Suppressor macrophage (primary cell): ENCODE measurements around the gene HLA-DRA.

Source experiments
- DNase-seq, 4 experiments: peaks; one replicate each; pipeline ENCODE4 v3.0.0-alpha.2; 2020 to 2022
- total RNA-seq, 17 experiments: gene quantifications; one replicate each; lab custom pipeline; 2026; ENCODE audit warnings: mixed read lengths in 6 of 17, inconsistent platforms in 3 of 17; lab: John Stamatoyannopoulos, UW

Gene HLA-DRA
- 65.3 to 456 (median 114) reads per million in 17 experiments for total RNA-seq

DNA sequence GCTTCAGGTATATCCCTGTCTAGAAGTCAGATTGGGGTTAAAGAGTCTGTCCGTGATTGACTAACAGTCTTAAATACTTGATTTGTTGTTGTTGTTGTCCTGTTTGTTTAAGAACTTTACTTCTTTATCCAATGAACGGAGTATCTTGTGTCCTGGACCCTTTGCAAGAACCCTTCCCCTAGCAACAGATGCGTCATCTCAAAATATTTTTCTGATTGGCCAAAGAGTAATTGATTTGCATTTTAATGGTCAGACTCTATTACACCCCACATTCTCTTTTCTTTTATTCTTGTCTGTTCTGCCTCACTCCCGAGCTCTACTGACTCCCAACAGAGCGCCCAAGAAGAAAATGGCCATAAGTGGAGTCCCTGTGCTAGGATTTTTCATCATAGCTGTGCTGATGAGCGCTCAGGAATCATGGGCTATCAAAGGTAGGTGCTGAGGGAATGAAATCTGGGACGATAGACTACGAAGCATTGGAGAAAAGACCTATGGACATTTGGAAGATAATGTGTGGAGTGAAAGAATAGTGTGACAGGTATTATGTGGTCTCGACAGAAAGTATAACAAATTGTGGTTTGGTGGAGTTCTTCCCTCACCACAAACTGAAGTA is at the start of gene HLA-DRA:
Gene HLA-DRA, plus strand, starts transcription at position 286 of the 613 bp plus-strand sequence. Its CDS starts 64 bp downstream, at position 350.
- DNase-seq = peak; percentile 83 to 94 (median 92)

DNA sequence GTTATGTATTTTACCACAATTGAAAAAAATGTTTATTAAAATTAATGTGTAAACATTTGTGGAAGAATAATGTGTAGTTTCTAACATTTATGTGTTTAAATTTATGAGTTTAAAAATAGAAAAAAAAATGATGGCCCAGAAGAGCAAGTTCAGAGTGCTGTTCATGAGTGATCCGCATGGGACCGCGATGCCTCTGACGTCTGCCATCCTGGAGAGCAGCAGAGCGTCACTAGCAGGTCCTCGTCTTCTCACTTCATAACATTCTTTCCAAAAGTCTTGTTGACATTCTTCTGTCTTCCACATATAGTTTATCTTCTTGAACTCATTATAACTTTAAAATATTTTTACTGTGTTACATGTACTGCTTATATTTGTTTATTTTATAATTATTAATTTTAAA is 48.2 kb upstream of the HLA-DRA start:
- no peak for DNase-seq

DNA sequence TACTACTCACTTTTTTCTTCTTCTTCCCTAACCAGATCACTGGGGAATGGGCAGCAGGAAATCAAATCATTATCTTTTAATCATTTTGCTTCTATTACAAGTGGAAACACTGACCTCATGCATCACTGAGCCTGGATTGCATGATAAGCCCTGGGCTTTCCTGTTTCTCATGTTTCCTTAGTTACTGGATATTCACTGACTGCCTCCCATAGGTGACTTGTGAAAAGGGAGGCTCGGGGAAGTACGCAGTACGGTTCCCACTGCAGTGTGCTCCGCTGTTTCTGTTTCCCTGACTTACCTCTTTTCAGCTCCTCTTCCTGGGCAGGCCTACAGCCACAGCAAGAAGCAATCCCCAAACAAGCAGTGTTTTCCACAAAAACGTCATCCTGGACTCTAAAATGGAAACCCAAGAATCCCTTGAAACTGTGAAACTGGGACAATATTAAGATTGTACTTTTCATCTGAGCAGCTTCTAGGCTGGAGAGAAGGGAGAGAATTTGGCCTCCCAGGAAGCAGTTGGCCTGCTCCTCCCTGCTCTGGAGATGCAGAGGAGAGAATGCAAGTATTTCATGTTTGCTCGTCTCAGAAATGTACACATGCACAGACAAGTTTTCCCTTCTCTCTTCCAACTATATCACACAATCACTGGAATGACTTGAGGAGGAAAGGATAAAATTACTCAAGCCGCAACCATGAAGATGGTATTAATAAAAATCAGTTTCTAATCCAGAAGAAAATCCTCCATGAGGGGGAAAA is 45.8 kb upstream of the HLA-DRA start:
- DNase-seq = peak in 2 of 4 experiments; percentile 11 to 16

DNA sequence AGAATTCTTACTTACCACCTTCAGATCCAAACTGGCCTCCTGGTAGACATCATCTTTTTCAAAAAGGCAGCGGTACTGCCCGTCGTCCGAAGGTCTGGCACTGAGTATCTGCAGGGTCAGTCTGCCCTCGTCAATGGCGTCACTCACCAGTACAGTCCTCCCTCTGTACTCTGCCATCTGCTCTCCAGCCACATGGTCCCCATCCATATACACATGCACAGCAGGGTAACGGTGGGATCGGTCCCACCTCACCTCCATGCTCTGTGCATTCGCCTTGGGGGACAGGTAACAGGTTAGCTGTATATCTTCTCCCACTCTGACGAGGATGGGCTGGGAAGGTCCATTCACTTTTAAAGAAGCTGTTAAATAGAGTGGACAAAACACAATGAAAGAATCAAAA is 43.7 kb upstream of the HLA-DRA start:
- no peak for DNase-seq

DNA sequence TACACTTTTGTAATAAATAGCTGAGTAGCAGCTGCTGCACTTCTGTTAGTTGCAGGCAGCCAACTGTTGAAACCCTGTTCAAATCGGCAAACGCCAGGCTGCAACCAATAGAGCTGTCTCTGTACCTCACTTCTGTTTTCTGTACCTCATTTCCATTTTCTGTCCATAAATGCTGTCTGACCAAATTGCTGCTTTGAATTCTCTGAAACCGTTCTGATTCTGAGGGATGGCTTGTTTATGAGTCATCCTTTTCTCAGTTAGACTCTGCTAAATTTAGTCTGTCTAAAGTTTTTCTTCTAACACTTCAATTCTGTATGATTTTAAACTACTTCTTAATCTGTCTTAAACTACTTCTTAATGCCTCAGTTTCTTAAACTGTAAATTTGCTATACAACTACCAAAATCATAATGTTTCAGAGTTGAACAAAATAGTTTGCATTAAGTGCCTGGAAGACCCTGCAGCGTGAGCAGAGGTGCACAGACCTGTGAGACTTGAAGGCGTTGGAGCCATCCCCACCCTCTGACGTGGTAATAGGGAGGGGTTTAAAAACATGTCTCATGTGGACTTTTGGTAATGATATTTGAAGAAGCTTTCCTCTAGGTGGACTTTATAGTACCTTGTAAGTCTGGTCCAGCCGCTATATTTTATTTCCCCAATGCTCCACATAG is 42.3 kb upstream of the HLA-DRA start:
- no peak for DNase-seq

DNA sequence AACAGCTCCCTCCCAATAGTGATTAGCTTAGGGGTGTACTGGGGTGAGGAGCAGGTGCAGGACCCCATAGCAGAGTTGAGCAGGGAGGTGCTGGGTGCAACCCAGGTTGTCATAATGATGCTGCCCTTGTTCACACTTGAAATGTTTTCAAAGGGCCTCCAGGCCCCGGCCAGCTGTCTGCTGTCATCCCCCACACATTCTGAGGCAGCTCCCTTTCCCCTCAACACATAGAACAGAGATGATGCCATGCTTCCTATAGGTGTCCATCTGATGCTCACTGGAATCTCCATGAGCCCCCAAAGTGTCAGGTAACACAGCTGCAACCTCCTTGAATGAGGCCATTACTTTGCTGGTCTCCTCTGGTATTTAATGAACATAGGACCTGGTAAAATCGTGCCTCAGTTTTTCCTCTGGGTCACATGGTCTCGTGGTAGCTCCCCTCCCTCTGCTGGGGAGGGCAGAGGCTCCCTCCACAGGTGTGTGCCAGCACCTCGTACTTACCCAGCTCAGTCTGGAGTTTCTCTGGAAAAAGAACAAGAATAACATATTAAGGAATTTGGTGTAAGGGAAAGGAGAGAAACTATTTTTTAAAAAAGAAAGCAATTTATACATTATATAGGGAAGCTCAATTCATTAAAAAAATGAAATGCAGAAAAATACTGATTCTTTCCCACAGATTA is 38.3 kb upstream of the HLA-DRA start:
- no peak for DNase-seq

DNA sequence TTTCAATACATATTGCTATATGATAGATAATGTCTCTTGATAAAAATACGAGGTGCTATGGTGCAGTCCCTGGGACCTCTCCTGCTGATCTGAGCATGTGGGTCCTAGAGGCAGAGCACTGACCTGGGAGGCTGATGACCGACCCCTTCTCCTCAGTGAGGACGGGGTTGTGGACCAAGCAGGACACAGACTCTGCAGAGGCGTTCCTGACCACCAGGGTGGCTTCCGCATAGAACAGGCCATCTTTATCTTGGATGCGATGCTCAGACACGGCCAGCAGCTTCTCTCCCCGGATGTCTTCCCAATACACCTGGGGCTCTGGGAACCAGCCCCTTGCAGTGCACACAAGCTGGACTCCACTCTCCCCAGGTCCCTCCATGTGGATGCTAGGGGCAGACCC is 36.9 kb upstream of the HLA-DRA start:
- DNase-seq = no peak

DNA sequence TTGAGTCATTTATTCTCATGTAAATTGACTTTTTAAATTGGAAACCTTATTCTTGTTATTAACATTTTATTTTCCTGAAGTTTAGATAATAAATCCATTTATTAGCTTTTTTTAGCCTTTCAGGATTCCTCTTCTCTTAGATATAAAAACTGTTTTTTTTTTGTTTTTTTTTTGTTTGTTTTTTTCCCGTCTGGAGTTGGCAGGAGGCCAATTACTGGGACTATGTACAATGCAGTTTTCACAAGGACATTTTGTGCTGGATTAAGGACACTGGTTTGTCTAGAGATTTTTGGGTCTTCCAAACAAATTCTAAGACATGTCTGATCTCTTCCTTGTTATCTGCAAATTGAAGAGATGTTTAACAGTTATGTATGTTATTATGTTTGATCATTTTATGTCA is 34.0 kb upstream of the HLA-DRA start:
- no peak for DNase-seq

DNA sequence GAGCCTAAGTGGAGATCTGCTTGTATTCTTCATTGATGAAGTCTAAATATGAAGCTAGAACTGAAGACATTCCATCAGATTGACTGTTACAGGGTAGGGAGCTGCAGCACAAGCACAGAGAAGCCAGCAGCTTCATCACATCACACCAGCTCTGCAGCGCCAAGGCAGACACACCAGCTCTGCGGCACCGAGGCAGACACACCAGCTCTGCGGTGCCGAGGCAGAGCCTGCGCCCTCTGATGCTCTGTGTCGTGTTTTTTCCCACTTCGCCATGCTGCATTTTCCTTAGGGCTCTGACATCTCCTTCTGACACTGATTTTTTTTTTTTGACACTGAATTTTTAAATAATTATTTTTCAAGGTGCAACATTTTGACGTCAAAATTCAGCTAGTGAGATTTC is 33.5 kb upstream of the HLA-DRA start:
- no peak for DNase-seq

DNA sequence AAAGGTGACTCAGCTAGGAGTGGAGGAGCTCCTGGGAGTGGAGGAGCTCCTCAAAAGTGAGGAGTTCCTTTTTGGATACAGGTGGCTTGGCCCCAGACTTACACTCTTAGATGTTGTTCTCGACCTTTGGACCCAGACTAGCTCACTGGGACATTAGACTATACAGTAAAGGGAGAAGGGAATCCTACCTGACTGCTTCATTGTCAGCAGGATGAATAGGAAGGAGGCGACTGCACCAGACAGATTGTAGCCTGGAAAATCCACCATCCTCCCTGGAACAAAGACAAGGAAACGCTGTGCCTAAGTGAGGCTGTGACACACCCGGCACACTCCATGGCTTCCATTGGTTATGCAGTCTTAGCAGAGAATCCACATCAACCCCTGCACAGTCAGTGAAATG is 32.8 kb upstream of the HLA-DRA start, which contains the start of gene BTNL2:
Gene BTNL2, minus strand, starts transcription at position 325 of the 400 bp plus-strand sequence. Its CDS starts 58 bp downstream, at position 267.
- no peak for DNase-seq

DNA sequence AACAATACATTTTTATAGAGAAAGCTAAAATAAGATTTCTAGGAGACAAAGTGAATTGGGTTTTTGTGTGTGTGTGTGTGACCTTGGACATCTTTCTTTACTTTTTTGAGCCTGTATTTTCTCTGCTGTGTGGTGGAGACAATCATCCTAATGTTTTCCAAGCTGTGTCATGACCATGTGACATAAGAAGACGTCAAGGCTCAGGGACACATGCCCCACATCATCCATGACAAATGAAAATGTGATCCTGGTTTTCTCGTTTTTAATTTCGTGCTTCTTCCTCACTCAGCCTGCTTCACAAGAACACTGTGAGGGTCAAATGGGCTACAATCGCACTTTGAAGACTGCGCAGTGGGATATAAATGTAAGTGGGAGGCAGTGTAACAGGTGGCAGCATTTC is 28.8 kb upstream of the HLA-DRA start:
- DNase-seq = no peak

DNA sequence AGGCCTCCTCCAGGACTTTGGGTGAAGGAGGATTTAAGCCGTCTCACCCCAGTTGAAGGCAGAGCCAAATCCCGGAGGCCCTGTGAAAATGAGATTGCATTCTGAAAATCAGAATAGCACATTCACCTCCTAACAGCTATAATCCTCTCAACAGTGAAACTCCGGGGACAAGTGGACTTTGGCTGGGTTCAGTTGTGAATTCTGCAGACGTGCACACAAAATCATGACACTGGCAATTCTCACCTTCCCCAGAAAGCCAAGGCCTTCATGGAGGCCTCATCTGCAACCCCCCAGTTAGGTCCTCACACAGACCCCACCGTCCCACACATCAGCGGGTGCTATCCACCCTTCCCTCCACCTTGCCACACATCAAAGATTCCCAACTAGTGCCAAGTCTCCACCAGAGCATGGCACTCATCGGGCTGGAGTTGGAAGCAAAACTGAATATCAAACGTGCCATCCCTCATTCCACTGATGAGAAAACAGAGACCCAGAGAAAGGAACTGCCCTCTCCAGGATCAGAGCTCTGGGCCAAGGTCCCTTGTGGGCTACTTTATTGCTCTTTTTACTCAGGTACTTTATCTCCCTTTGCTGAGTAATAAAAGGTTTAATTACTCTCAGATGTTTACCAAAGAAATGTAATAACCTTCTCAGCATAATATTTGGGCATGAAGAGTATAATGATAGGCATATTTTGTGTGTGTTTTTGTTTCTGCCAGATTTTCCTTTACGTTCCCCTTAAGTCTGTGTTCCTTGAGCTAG is 27.9 kb upstream of the HLA-DRA start:
- DNase-seq = no peak

DNA sequence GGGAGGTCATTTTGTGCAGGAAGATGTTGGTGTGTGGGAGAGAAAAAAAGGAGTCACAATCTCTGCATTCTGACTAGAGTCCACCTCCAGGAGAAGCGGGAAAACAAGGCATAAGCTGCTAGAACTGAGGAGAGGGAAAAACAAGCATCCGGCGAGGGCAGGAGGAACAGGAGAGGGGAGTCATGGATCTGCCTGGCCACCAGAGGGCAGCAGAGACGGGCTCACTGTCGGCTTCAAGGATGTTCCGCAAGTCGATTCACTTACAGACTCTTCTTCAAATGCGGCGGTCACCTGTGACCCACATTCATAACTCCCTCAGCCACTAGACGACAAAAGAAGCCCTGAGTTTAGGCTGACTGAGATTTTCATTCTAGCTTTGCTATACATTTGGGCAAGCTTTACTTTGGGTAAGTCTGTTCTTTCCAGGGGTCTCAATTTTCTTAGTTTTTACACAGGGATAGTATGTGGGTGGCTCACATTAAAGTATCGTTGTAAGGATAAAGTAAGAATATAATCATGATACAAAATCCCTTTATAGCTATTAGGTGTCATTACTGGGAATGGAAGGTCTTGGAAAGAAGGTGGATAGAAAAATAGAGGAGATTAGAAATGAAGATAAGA is 26.1 kb upstream of the HLA-DRA start:
- peak; percentile 83 to 90 (median 84) for DNase-seq

DNA sequence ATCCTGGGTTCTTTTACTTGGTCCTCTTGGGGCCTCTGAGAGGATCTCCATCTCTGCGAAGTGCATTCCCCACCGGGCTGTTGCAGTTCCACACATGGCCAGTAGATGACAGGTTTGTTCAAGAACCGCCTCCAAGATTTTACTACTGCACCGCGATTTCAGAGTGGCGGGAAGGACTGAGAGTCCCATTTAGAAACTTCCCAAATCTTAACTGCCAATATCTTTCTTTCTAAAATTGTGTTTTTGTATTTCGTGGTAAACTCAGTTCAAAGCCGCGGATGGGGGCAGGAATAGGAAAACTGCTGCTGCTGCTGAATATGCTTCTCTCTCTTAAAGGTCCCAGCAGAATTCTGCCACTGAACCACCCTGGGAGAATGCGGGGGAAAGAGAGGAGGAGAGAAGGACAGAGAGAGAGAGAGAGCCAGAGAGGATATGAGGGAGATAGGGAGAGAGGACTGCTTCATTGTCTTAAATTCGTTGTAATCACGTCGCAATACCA is 24.1 kb upstream of the HLA-DRA start:
- peak; percentile 81 to 90 (median 88) for DNase-seq

DNA sequence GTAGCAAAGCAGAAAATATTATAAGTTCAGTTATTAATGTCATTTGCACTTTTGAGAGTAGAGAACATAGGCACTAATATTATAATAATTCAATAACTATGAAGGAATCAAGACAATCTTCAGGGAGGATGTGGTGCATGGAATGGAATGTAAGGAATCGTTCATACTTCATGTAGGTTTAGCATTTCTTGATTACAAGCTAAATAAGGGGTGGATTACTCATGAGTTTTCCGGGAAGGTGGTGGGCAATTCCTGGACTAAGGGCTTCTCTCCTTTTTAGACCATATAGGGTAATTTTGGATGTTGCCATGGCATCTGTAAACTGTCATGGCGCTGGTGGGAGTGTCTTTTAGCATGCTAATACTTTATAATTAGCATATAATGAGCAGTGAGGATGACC is 23.7 kb upstream of the HLA-DRA start:
- DNase-seq = no peak

DNA sequence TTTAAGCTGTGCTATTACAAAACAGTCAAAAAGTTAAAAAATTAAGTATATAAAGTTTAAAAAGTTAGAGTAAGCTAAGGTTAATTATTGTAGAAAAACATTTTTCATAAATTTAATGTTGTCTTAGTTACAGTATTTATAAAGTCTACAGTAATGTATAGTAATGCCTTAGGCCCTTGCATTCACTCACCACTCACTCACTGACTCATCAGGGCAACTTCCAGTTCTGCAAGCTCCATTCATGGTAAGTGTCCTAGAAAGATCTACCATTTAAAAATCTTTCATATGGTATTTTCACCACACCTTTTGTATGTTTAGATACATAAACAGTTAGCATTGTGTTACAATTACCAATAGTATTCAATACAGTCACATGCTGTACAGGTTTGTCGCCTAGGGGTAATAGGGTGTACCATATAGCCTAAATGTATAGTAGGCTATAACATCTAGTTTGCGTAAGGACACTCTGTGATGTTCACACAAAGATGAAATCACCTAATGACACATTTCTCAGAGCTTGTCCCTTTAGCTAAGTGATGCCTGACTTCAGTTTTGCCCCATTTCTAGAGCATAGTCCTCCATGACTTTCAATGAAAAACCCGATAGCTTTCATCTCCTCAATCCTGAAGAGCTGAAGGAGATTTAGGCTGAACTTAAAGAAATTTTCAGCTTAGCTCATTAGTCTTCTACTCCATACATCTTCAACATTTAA is 14.9 kb upstream of the HLA-DRA start:
- peak in 3 of 4 experiments; percentile 38 to 68 (median 59) for DNase-seq

DNA sequence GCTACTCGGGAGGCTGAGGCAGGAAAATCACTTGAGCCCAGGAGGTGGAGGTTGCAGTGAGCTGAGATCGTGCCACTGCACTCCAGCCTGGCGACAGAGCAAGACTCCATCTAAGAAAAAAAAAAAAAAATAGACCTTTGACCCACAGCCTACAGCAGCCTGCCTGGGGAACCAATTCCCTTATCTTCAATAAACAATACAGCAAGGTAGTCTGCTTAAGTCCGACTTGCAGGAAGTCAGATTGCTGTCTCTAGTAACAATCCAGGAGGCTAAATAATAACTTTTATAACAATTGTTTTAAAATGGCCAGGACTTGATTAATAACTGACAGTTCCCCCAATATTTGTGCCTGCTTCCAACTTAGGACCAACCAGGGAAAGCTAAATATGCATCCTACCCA is 13.3 kb upstream of the HLA-DRA start:
- DNase-seq = no peak

DNA sequence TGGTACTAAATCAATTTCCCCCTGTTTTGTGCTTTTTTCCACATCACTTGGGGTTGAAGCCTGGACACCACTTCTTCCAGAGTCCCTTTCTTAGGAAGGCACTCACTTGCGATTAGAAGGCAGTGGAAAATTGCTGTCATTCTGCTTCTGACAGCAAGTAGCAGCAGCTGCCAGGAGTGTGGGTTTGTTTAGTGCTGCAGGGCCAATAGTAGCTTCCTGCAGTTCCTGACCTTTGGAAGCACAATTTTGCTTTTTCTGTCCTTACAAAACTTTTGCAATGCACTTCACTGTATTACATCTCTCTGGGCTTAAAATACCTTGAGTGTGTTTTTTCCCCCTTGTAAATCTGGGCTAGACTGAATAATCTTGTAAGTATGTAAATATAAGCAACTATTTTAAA is 12.5 kb upstream of the HLA-DRA start:
- peak in 1 of 4 experiments; percentile 23 for DNase-seq

DNA sequence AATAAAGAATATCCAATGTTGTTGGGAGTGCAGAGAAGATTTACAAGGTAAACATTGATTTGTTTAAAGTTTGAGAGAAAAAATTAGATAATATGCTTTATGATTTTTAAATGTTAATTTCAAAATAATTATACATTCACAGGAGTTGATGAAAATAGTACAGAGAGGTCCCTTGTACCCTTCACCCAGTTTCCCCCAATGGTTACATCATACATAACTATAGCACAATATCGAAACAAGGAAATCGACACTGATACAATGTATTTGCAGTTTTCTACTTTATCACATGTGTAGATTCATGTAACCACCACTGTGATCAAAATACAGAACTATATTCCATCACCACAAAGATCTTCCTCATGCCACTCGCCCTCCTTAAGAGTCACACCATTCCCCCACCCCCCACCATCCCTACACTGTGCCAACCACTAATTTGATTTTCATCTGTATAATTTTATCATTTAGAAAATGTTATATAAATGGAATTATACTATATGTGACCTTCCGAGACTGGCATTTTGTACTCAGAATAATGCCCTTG is 11.7 kb upstream of the HLA-DRA start:
- DNase-seq = no peak

DNA sequence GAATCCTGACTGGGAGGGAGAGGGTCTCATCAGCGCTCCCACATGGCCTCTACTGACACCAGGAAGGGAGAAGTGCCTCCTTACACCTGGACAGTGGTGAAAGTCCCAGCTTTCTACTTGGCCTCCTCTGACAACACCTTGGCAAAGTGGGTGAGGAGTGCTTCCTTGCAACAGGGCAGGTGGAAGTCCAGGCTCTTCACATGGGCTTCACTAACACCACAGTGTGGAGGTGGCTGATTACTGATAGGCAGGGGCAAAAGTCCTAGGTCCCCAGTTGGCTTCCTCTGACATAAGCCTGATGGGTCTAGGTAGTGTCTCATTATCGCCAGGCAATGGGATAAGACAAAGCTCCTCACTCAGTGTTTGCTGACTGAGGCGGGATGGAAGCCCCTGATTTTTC is 9.5 kb upstream of the HLA-DRA start:
- DNase-seq = no peak

DNA sequence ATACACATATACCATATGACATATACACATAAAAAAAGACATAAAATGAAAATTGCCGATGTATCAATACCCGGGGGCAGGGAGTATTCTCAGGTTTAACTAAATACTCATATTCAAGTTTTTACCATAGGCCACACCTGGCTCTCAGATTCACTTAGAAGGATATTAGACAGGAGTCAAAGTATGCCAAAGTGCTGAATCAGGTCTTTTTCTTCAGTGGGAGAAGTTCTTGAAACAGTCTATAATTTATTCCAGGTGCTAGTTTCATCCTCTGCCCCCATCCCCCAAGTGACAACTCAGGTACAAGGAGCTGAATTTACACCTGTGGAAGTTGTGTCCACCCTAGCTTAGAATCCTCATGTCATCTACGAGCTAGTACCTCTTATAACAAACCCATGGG is 8.5 kb upstream of the HLA-DRA start:
- DNase-seq = no peak
